Measurements from ENCODE around the gene MMS19. TPM values are rescaled to one million over a fixed set of nuclear protein-coding genes. Genes with fewer than 3 reads are reported as not detected.

MMS19 gene
- total RNA-seq, 1 experiment from 2014 or later, result 40.6 TPM

Other genes starting within 250 kb of the MMS19 start
- gene ARHGAP19, start 205.8 kb downstream of the MMS19 start, total RNA-seq (2014; rRNA removed; shearing (Covaris generic); ENCODE audit: low replicate concordance), result 1.7 and 4.5 TPM in 2 replicates
- 1.0 and 1.2 TPM in 2 replicates for gene FRAT1, start 179.2 kb downstream of the MMS19 start, total RNA-seq (2014; rRNA removed; shearing (Covaris generic); ENCODE audit: low replicate concordance)
- gene FRAT2, start 163.7 kb downstream of the MMS19 start, total RNA-seq (2014; rRNA removed; shearing (Covaris generic); ENCODE audit: low replicate concordance), result 3.2 and 9.1 TPM in 2 replicates
- 15.5 and 19.9 TPM in 2 replicates for gene RRP12, start 97.1 kb downstream of the MMS19 start, total RNA-seq (2014; rRNA removed; shearing (Covaris generic); ENCODE audit: low replicate concordance)
- 1,147 and 1,402 TPM in 2 replicates for gene PGAM1, start 72.2 kb downstream of the MMS19 start, total RNA-seq (2014; rRNA removed; shearing (Covaris generic); ENCODE audit: low replicate concordance)
- 52.6 and 63.7 TPM in 2 replicates for gene EXOSC1, start 52.4 kb downstream of the MMS19 start, total RNA-seq (2014; rRNA removed; shearing (Covaris generic); ENCODE audit: low replicate concordance)
- 78.4 and 78.6 TPM in 2 replicates for gene ZDHHC16, start 52.2 kb downstream of the MMS19 start, total RNA-seq (2014; rRNA removed; shearing (Covaris generic); ENCODE audit: low replicate concordance)
- gene UBTD1, start 502 bp upstream of the MMS19 start, total RNA-seq (2014; rRNA removed; shearing (Covaris generic); ENCODE audit: low replicate concordance), result 13.0 and 23.3 TPM in 2 replicates
- 15.6 and 19.4 TPM in 2 replicates for gene ANKRD2, start 74.4 kb upstream of the MMS19 start, total RNA-seq (2014; rRNA removed; shearing (Covaris generic); ENCODE audit: low replicate concordance)
- 70.8 and 91.3 TPM in 2 replicates for gene HOGA1, start 86.0 kb upstream of the MMS19 start, total RNA-seq (2014; rRNA removed; shearing (Covaris generic); ENCODE audit: low replicate concordance)
- gene C10orf62, start 91.3 kb upstream of the MMS19 start, total RNA-seq (2014; rRNA removed; shearing (Covaris generic); ENCODE audit: low replicate concordance), result 0.41 TPM in 1 of 2 replicates, not detected in the other
- 8.2 and 10.5 TPM in 2 replicates for gene MORN4, start 135.1 kb upstream of the MMS19 start, total RNA-seq (2014; rRNA removed; shearing (Covaris generic); ENCODE audit: low replicate concordance)
- 12.7 and 13.6 TPM in 2 replicates for gene PI4K2A, start 142.2 kb upstream of the MMS19 start, total RNA-seq (2014; rRNA removed; shearing (Covaris generic); ENCODE audit: low replicate concordance)
- 44.0 and 46.1 TPM in 2 replicates for gene AVPI1, start 188.8 kb upstream of the MMS19 start, total RNA-seq (2014; rRNA removed; shearing (Covaris generic); ENCODE audit: low replicate concordance)
- gene MARVELD1, start 215.3 kb upstream of the MMS19 start, total RNA-seq (2014; rRNA removed; shearing (Covaris generic); ENCODE audit: low replicate concordance), result 58.1 and 60.8 TPM in 2 replicates
- gene ZFYVE27, start 238.7 kb upstream of the MMS19 start, total RNA-seq (2014; rRNA removed; shearing (Covaris generic); ENCODE audit: low replicate concordance), result 18.9 and 30.5 TPM in 2 replicates